ENCODE results near the gene COL23A1. TPM values are rescaled to one million over a fixed set of nuclear protein-coding genes. Genes with fewer than 3 reads are reported as not detected.
"Not testable (repeated sequence)": the region's sequence is repeated elsewhere in the genome, so short reads cannot be mapped to it uniquely, and the experiment has no call there.

The COL23A1 gene
- polyA plus RNA-seq, 1 donor = 6.2 TPM

DNA sequence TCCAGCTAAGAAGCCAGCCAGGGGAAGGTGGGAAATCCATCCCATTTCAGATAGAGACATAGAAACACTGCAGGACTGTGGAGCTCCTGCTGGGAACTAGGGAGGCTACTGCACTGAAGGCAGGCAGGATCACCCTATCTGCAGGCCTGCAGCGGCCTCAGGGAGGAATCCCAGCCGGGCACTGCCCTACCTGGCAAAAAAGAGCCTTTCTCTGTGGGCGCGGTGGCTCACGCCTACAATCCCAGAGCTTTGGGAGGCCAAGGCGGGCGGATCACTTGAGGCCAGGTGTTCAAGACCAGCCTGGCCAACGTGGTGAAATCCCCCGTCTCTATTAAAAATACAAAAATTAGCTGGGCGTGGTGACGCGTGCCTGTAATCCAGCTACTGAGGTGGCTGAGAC is 286.2 kb downstream of the COL23A1 start:
- DNase-seq = no peak

DNA sequence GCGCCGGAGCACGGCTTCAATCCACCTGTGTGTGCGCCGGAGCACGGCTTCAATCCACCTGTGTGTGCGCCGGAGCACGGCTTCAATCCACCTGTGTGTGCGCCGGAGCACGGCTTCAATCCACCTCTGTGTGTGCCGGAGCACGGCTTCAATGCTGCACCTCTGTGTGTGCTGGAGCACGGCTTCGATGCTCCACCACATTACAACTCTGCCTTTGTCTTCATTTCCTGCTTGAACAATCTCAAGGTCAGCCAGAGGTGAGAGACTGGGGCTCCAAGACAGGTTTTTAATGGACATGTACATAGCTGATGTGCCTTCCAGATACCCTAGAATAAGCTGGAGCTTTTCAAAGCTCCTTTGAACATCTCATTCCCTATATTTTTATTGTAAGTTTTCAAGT is 287.9 kb downstream of the COL23A1 start:
- DNase-seq = not testable (repeated sequence)

- no peak for DNase-seq
These were observed 288.6 kb downstream of the COL23A1 start for GRCh38 chr5:178301641-178302040.

DNA sequence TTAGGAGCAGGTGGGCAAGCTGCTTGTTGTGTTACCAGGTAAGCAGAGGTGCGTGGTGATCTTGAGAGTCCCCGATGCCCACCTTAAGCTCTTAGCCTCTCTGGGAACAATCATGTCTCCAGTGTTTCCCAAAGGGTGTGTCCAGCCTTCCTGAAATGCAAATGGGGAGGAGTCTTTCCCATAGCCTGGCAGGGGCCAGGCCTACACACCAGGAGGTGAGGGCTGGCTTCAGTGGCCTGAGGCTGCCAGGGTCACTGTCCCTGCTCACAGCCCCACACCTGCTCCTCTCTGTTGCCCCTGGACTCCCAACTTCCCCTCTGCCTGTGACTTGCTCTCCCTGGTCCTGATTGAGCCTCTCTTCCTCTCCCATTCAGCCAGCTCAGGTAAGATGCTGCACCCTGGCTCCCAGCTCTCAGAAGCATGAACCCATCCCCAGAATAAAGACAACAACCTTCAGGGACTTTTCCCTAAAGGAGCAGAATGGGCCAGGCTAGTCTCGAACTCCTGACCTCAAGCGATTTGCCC is 291.8 kb downstream of the COL23A1 start:
- DNase-seq = no peak

DNA sequence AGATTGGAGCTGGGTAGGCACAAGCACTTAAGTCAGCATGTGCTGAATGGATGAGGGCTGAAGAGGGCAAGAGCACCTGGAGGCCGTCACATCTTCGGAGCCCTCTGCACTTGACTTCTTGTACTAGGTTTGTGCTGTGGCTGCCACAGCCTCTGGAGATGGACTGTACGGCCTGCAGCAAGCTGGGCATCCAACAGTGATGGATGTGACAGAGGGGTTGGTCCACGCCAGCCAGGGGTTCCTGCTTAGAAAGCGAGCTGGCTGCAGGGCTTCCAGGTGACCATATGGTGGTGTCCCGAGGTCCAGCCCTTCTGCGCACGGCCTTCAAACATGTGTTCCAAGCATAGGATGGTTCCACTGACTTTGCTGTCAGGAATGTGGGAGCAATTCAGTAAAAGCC is 292.4 kb downstream of the COL23A1 start:
- DNase-seq = no peak

DNA sequence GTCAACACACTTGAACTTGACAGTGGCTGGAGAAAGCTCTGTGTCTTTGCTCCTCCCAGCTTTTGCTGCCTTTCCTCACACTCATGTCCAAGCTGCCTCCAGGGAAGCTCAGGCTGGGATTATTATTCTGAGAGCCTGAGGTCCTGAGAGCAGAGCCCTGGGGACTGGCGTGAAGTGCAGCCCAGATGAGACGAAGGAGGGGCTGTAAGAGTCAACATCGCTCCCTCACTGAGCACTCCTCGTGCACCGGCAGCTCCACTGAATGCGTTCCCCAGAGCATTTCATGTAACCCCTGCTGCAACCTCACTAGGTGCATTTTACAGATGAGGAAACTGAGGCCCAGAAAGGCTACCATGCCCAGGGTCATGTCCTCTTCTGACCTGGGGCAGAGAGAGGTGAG is 294.1 kb downstream of the COL23A1 start:
- no peak for DNase-seq

DNA sequence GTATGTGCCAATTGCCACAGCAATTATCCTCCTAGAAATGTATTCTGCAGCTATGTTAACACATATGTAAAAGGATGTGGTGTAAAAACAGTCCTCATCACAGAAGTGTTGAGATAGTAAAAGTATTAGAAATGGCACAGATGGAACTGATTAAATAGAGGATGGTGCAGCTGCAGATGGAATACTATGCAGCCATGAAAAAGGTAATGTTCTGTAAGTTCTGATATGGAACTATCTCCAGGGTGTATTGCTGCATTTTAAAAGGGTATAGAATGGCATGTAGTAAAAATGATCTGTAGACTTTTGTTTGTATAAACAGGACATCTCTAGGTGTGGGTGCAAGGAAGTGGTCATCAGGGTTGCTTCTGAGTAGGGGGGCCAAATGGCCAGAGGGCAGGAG is 294.6 kb downstream of the COL23A1 start:
- DNase-seq = no peak

- no peak for DNase-seq
These were observed 296.4 kb downstream of the COL23A1 start for GRCh38 chr5:178293815-178294214.

DNA sequence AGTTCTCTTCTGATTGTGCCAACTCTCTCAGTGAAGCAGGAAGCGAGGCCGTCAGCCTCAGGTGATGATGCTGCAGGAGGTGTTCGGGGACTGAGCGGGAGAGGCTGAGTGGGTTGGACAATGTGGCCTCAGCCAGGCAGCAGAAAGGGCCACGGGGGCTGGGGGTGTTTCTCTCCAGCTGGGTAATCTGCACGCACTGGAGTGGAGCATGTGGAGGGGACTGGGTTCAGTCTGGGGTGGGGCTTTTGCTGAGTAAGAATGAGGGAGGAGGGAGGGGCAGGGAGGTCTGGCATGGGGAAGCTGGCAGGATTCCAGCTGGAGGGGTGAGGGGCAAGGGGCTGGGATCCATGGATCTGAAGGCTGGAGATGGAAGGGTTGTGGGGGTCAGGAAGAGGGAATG is 296.8 kb downstream of the COL23A1 start:
- no peak for DNase-seq

GRCh38 chr5:178292826-178293205 is 297.4 kb downstream of the COL23A1 start:
- no peak for DNase-seq

DNA sequence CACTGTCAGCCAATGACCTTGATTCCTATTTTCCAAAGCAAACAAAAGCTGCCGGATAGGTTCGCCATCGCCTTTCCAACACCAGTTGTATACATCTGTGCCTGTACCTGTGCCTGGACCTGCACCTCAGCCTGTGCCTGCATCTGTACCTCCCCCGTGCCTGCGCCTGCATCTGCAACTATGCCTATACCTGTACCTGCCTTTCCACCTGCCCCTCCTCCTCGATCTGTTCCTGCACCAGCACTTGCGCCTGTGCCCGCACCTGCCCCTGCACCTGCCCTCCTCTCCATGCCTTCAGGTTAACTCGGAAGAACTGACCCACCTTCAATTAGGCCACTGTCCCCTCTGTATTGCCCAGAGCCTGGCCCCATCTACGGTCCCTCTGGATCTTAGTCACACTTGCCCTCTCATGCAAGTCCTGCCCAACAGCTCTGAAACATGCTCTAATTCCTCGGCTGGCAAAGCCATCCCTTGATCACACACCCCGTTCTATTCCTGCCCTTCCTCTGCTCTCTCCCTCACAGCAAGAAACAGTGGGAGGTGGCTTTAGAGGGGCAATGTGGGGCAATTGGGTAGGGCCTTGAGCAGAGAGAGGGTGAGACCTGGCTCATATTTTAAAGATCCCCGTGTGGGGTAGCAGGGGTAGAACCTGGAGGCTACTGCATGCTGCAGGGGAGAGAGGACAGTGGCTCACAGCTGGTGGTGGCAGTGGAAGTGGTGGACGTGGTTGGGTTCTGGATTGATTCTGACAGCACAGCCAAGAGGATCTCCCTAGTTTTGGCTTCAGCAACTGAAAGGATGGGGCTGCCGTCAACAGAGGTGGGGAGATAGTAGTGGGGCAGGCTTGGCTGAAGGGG is 298.0 kb downstream of the COL23A1 start:
- no peak for DNase-seq

GRCh38 chr5:178291161-178291561 is 299.0 kb downstream of the COL23A1 start:
- DNase-seq = no peak

DNA sequence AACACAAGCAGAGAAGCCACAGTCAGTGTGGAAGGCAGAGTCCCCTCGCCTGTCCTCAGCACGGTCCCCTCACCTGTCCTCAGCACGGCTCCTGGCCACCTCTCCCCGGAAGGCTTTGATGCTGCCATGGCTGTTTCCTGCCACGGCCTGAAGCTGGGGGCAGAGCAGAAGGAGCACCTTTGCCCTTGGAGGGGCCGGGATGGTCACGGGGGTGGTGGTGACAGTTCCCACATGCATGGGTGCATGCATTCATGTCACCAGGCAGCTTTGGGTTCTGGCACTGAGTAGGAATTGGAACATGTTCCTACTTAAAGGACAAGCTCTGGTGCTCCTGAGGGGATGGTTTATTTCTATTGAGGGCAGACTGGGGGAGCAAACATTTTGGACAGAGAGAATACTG is 299.8 kb downstream of the COL23A1 start:
- no peak for DNase-seq

DNA sequence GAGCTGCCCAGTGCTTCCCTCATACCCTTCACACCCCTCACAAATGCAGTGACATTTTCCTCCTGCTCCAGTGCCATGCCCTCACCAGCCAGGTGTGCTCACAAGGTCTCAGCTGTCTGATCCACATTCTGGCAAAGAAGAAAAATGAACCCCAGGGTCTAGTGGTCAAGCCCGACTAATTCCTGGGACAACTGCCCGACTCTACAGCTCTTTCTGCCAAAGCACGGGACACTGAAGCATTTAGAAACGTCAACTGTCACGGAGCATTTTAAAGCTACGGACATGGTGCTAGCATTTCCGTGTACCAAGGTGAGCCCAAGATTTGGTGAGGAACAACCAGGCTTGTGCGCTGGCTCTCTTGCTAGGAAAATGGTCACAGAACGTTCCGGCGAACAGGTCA is 300.8 kb downstream of the COL23A1 start:
- DNase-seq = no peak

DNA sequence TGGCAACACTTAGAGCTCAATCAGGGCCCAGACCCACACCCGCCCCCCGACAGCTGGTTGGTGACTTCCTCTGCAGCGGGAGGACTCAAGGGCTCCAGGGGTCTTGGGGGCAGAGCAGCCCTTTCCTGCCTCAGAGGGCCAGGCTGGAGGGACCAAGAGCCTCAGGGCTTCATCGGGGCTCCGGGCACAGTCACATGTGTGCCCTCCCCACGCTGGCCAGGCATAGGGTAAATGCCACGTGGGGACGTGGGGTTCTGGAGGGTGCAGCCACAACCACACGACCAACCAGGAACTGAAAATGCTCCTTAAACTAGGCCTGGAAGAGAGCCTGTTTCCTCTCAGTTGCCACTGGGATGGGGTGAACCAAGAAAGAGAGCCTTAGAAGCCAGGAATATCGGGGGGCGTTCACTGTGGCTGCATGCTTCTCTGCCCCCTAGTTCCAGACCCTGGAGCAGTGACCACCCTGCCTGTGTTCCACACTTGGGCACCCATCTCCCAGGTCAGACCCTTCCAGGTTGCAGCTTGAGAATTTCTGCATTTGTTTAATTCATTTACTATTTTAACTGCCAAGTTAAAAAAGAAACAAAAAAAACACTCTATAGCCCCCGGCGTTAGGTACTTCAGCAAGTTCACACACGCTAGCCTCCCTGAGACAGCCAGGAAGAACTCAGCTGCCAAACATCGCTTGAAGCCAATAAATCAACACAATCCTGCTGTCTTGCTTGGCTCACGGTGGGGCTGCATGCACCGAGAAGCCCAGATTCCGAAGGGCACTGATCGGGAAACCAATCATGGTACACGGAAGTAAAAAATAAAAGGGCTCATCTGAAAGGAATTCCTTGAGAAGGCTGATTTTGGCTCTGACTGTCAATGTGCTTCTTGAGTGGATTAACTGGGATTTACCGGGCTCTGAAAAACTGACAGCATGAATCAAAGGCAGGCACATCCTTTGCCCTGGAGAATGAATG is 301.5 kb downstream of the COL23A1 start:
- DNase-seq = no peak

DNA sequence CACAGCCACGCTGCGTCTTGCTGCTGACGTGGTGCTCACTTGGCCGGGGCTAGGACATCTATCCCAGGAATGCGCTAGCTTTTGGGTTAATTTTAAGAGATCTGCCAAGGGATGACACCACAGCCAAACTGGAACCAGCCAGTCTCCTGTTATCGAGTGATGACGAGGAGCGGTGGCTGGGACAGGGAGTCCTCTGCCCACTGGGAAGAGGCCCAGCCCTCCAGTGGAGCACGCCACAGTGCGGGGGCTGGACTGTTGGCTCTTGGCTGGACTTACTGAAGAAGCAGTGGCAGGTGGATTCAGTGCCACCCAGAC is 302.4 kb downstream of the COL23A1 start:
- DNase-seq = no peak

GRCh38 chr5:178287091-178287790 is 303.0 kb downstream of the COL23A1 start:
- DNase-seq = no peak

DNA sequence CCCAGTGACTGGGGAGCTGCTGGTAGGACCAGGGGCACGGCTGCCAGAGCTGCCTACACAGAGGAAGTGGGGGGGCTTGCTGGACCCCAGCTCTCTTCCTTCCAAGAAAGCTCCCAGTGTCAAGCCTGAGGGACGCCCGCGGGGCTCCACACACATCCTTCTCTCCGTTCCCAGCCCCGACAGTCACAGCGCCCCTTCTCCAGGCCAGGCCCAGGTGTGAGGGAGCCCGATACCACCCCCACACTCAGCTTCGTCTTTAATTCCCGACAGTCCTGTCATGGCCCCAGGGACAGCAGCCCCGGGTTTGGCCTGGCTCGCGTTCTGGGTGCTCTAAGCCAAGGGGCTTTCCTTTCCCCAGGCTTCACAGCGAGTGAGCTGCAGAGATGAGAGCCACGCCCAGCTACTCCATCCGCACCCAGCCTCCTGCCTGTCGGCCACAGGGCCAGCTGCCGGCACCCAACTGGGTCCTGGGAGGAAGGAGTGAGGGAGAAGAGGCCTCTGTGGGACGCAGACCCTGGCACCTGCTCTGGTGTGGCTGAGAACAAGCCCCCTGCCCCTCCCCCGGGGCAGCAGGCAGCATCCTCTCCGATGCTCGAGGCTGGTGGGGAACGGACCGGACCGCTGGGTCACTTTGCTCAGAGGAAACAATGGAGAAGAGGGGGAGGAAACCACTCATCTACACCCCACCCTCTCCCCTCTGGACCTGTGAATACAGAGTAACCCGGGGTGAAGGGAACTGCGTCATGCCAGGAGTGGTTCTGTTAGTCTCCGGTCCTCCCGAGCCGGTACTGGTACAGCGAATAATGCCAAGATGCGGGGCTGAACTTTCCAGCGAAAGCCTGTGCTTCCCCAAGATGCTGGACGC is 303.7 kb downstream of the COL23A1 start:
- no peak for DNase-seq

DNA sequence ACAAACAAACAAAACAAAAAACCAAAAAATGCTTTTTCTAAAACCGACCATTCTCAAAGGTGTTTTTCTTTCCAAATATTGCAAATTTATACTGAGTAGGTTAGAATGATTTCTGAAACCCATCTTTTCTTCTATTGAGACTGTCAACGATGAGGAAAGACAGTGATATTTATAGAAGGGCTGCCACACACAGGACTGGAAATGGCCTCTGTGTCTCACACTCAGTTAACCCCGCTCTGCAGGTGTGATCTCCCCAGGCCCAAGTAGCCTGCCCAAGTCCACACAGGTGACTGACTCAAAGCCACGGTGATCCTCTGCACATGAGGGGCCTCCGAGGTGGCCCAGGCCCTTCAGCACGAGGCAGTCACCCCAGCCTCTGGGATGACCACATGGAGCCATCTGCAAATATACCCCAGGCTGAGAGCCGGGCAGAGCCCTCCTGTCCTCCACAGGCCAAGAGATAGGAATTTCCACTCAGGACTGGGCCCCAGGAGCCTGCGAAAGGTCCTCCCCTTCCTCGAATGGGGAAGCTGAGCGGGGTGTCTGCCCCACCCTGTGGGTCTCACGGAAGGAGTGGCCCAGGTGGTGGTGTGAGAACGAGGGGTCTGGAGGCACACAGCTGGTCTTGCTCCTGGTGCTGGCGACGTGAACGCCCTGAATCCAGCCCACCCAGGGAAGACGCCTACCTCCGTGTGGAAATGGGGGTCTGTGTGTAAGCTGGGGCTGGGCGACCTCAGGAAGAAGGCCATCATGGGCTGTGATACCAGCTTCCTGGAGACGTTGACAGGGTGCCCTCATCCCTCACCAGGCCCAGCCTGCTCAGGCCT is 304.6 kb downstream of the COL23A1 start:
- no peak for DNase-seq

GRCh38 chr5:178284996-178285395 is 305.2 kb downstream of the COL23A1 start:
- DNase-seq = no peak
